ENCODE data around the gene SYT7. TPM values are rescaled to one million over a fixed set of nuclear protein-coding genes. Genes with fewer than 3 reads are reported as not detected.

The SYT7 gene
- polyA plus RNA-seq, 2 of the 4 experiments (the other 2 are of a cell fraction) = 0.37 to 1.0 TPM

- Histone ChIP-seq H3K4me1 (no peaks in the 10 kb centered on the region), H3K4me3 (no peak overlapping the region), H3K4me2 (no peak overlapping the region), H3K27ac (no peak overlapping the region), H3K9me3 (no peaks in the 10 kb centered on the region)
- WGBS (ENCODE audit: missing lambda C conversion rate) = 76% methylated on average over 5 of the region's 5 CpGs
- CTCF ChIA-PET = interaction anchor here (2.7 kb wide), 1 partner anchor 10 kb away, joined by 8 read pairs; no protein-coding TSS in a partner anchor
- ATAC-seq (no peak), FAIRE-seq (no peak), DNase-seq (ENCODE audit: low read depth in 1 of 2, low spot score in 1 of 2) (no peak)
- no peak for TF ChIP-seq TP53 (CRISPR knock-in tag; IDR thresholded peaks at IDR 0.05)
- TF ChIP-seq KDM1A (IDR thresholded peaks at IDR 0.05; ENCODE audit: low read depth) = 0 out of 2 replicates have a peak, but pooled peaks have one; percentile 34
- POLR2A ChIA-PET = no interaction called here
Measured at GRCh38 chr11:61594907-61595257, 14.0 kb upstream of the SYT7 start.

GRCh38 chr11:61593151-61593550 is 12.3 kb upstream of the SYT7 start:
- POLR2A ChIA-PET = no interaction called here
- ATAC-seq (no peak), FAIRE-seq (no peak), DNase-seq (ENCODE audit: low read depth in 1 of 2, low spot score in 1 of 2) (no peak)
- Histone ChIP-seq H3K4me1 (no peaks in the 10 kb centered on the region), H3K4me3 (no peak overlapping the region), H3K4me2 (no peak overlapping the region), H3K27ac (no peak overlapping the region), H3K9me3 (no peaks in the 10 kb centered on the region)
- CTCF ChIA-PET = interaction anchor here (0.6 to 1.7 kb wide), 7 partner anchors 11 to 121 kb away, joined by 3 to 6 read pairs (median 3); no protein-coding TSS in a partner anchor
- TF ChIP-seq KDM1A (IDR thresholded peaks at IDR 0.05; ENCODE audit: low read depth) (no peak), HOXB5 (CRISPR knock-in tag; IDR thresholded peaks at IDR 0.05) (no peak), ZFP36 (IDR thresholded peaks at IDR 0.05; ENCODE audit: borderline replicate concordance, partially characterized antibody) (no peak), FOSL2 (IDR thresholded peaks at IDR 0.05) (no peak), FOSL2 (CRISPR knock-in tag; IDR thresholded peaks at IDR 0.05) (no peak), USF2 (IDR thresholded peaks at IDR 0.05) (no peak), MAX (IDR thresholded peaks at IDR 0.05) (no peak), FOSB (CRISPR knock-in tag; IDR thresholded peaks at IDR 0.05) (no peak), EP300 (IDR thresholded peaks at IDR 0.05) (no peak), CTCF (IDR thresholded peaks at IDR 0.05) (no peak), HDAC2 (IDR thresholded peaks at IDR 0.05) (no peak), TFCP2L1 (CRISPR knock-in tag; IDR thresholded peaks at IDR 0.05) (no peak), ATOH8 (CRISPR knock-in tag; IDR thresholded peaks at IDR 0.05; ENCODE audit: low read depth) (no peak), SREBF2 (IDR thresholded peaks at IDR 0.05) (no peak)
- 53% methylated on average over 2 of the region's 2 CpGs for WGBS (ENCODE audit: missing lambda C conversion rate)

- CTCF ChIA-PET = interaction anchor here (0.9 to 1.8 kb wide), 4 partner anchors 34 to 146 kb away, joined by 3 to 6 read pairs (median 4); no protein-coding TSS in a partner anchor
Measured at GRCh38 chr11:61592176-61592575, 11.3 kb upstream of the SYT7 start.

More at GRCh38 chr11:61592176-61592575, 11.3 kb upstream of the SYT7 start:
- H3K4me3 ChIP-seq = no peak overlapping the region
- H3K27ac ChIP-seq = no peak overlapping the region
- DNase-seq (ENCODE audit: low read depth in 1 of 2, low spot score in 1 of 2) = no peak
- H3K9me3 ChIP-seq = no peaks in the 10 kb centered on the region
- no peak for ATAC-seq
- TF ChIP-seq JUN (IDR thresholded peaks at IDR 0.05) (no peak), NPAS2 (CRISPR knock-in tag; IDR thresholded peaks at IDR 0.05; ENCODE audit: borderline replicate concordance) (no peak), ELK1 (IDR thresholded peaks at IDR 0.05; ENCODE audit: low read depth, low read length) (no peak), BCL3 (IDR thresholded peaks at IDR 0.05) (no peak), MAZ (IDR thresholded peaks at IDR 0.05; ENCODE audit: borderline replicate concordance, low read depth, low read length) (no peak), GATA3 (IDR thresholded peaks at IDR 0.05; ENCODE audit: borderline replicate concordance) (no peak), HOXB13 (CRISPR knock-in tag; IDR thresholded peaks at IDR 0.05; ENCODE audit: low read depth) (no peak), EHF (CRISPR knock-in tag; IDR thresholded peaks at IDR 0.05) (no peak), E2F6 (IDR thresholded peaks at IDR 0.05; ENCODE audit: borderline replicate concordance, low read depth) (no peak), HES2 (IDR thresholded peaks at IDR 0.05) (no peak), EHMT2 (IDR thresholded peaks at IDR 0.05; ENCODE audit: low read depth) (no peak)
- no peaks in the 10 kb centered on the region for H3K4me1 ChIP-seq
- FAIRE-seq = no peak
- 60% methylated on average over 7 of the region's 7 CpGs for WGBS (ENCODE audit: missing lambda C conversion rate)
- H3K4me2 ChIP-seq = no peak overlapping the region
- POLR2A ChIA-PET = no interaction called here
